HepG2 (cell line): ENCODE data around the gene PDCD10. TPM values are rescaled to one million over a fixed set of nuclear protein-coding genes. Genes with fewer than 3 reads are reported as not detected.

Source experiments
- ELF3 ChIP-seq: IDR thresholded peaks from 2 replicates; pipeline ENCODE4 v1.6.1; 2016; ENCODE audit warnings: missing genetic modification reagents, missing compliant biosample characterization
- GMEB2 ChIP-seq: IDR thresholded peaks from 2 replicates; pipeline ENCODE4 v1.6.1; 2016; ENCODE audit warnings: missing biosample characterization, missing genetic modification reagents, low read depth
- KDM2A ChIP-seq: sonication (generic); formaldehyde crosslinking; IDR thresholded peaks from 2 replicates; pipeline ENCODE4 v1.4.0; 2020; ENCODE audit warnings: low read depth, missing genetic modification reagents, borderline replicate concordance
- PATZ1 ChIP-seq: sonication (generic); formaldehyde crosslinking; IDR thresholded peaks from 2 replicates; pipeline ENCODE4 v1.4.0; 2020; ENCODE audit warnings: missing genetic modification reagents
- TEAD2 ChIP-seq: sonication (generic); formaldehyde crosslinking; IDR thresholded peaks from 2 replicates; pipeline ENCODE4 v1.9.0; 2021; ENCODE audit warnings: missing genetic modification reagents
- ZBTB8A ChIP-seq: sonication (generic); formaldehyde crosslinking; IDR thresholded peaks from 2 replicates; pipeline ENCODE4 v1.4.0; 2020; ENCODE audit warnings: mild to moderate bottlenecking, low read depth, missing genetic modification reagents, borderline replicate concordance
- ZNF280D ChIP-seq: sonication (generic); formaldehyde crosslinking; IDR thresholded peaks from 2 replicates; pipeline ENCODE4 v1.5.1; 2020; ENCODE audit warnings: mild to moderate bottlenecking, missing genetic modification reagents
- ZNF329 ChIP-seq: sonication (generic); formaldehyde crosslinking; IDR thresholded peaks from 2 replicates; pipeline ENCODE4 v1.9.0; 2021; ENCODE audit warnings: low read depth, mild to moderate bottlenecking, missing genetic modification reagents
- ZNF570 ChIP-seq: sonication (generic); formaldehyde crosslinking; IDR thresholded peaks from 2 replicates; pipeline ENCODE4 v1.4.0; 2020; ENCODE audit warnings: mild to moderate bottlenecking, missing genetic modification reagents, borderline replicate concordance
- ZNF646 ChIP-seq: sonication (generic); formaldehyde crosslinking; IDR thresholded peaks from 2 replicates; pipeline ENCODE4 v1.9.0; 2021; ENCODE audit warnings: mild to moderate bottlenecking, missing genetic modification reagents
- polyA plus RNA-seq, 8 experiments: library from polyadenylated mRNA; depleted of rRNA in 3 of 8; stranded (reverse) in 7 of 8; unstranded in 1 of 8; fragments of >200 nt; fragmentation: Illumina TruSeq in 4 of 8; extraction: Trizol in 4 of 8; gene quantifications; 2 replicates each; pipeline versions ENCODE4 v1.2.1 to v1.2.3, GENCODE V29; 2011 to 2016; ENCODE audit warnings: low read depth in 4 of 8, missing spikeins in 1 of 8, mixed read lengths in 1 of 8; ENCODE audit not compliant: insufficient read depth in 1 of 8
- total RNA-seq, 5 experiments: library from RNA; depleted of rRNA; stranded (reverse); fragments of >200 nt; fragmentation: Illumina TruSeq; extraction: Trizol; gene quantifications; 2 replicates each; pipeline ENCODE4 v1.2.3, GENCODE V29; 2016; ENCODE audit warnings: low read depth in 1 of 5
- TF ChIP-seq, protein P1 (sequence below): sonication (generic); formaldehyde crosslinking; IDR thresholded peaks from 2 replicates; pipeline ENCODE4 v1.9.0; 2021; ENCODE audit warnings: missing genetic modification reagents, borderline replicate concordance

The PDCD10 gene
- total and polyA plus RNA-seq, 2 of the 13 experiments (the other 11 are each of a cell fraction or from before 2014, with no cell fraction given): 48.5 to 53.9 TPM

DNA sequence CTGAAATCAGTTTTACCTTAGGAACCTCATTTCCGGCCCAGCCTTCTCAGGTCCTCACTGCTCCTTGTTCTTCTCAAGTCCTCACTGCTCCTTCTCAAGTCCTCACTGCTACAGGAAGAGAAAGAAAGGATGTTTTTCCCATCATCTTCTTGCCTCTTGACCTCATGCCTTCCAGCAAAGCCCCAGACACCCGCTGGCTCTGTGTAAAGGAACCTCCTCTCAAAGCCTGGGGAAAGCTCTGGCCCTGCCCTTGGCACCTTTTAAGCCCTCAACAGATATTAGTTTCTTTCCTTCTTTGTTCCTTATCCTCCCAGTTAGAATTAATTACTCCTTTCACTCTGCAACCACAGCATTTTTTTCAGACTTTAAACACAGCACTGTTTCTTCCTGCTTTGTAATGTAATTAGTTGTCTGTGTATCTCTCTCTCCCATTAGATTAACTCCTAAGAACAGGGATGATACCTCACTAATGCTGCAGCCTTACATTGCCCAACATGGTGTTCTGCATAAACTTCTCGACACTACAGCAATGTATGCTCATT is 76.9 kb downstream of the PDCD10 start (continued):
- no peak for TF ChIP-seq ZNF646 (CRISPR knock-in tag)
- TF ChIP-seq ZNF280D: no peak
- no peak for TF ChIP-seq KDM2A (CRISPR knock-in tag)
- TF ChIP-seq, protein P1, sequence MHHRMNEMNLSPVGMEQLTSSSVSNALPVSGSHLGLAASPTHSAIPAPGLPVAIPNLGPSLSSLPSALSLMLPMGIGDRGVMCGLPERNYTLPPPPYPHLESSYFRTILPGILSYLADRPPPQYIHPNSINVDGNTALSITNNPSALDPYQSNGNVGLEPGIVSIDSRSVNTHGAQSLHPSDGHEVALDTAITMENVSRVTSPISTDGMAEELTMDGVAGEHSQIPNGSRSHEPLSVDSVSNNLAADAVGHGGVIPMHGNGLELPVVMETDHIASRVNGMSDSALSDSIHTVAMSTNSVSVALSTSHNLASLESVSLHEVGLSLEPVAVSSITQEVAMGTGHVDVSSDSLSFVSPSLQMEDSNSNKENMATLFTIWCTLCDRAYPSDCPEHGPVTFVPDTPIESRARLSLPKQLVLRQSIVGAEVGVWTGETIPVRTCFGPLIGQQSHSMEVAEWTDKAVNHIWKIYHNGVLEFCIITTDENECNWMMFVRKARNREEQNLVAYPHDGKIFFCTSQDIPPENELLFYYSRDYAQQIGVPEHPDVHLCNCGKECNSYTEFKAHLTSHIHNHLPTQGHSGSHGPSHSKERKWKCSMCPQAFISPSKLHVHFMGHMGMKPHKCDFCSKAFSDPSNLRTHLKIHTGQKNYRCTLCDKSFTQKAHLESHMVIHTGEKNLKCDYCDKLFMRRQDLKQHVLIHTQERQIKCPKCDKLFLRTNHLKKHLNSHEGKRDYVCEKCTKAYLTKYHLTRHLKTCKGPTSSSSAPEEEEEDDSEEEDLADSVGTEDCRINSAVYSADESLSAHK (CRISPR knock-in tag): no peak
- TF ChIP-seq TEAD2 (CRISPR knock-in tag): no peak
- no peak for TF ChIP-seq ELF3 (CRISPR knock-in tag)
- no peak for TF ChIP-seq PATZ1 (CRISPR knock-in tag)
- TF ChIP-seq ZNF329 (CRISPR knock-in tag): no peak
- no peak for TF ChIP-seq ZBTB8A
- no peak for TF ChIP-seq GMEB2 (CRISPR knock-in tag)
- TF ChIP-seq ZNF570 (CRISPR knock-in tag): no peak
